Measurements from ENCODE around the gene CDS2. TPM values are rescaled to one million over a fixed set of nuclear protein-coding genes. Genes with fewer than 3 reads are reported as not detected.

Gene CDS2
- total and polyA plus RNA-seq, 8 donors: 2.1 to 88.1 (median 14.7) TPM

DNA sequence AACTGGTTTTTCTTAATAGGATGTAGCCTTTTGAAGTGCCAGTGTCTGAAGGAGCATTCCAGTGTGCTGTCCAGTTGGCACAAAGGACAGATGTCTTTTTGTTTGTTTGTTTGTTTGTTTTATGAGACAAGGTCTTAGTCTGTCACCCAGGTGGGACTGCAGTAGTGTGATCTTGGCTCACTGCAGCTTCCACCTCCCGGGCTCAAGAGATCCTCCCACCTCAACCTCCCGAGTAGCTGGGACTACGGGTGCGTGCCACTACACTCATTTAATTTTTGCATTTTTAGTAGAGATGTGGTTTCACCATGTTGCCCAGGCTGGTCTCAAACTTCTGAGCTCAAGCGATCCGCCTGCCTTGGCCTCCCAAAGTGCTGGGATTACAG, 27.7 kb downstream of the CDS2 start:
- no peaks in the 10 kb centered on the region for H3K27me3 ChIP-seq
- H3K9me3 ChIP-seq: no peaks in the 10 kb centered on the region
- WGBS, 5 donors: 90 to 98% (median 96%) methylated on average over 6 of the region's 6 CpGs
- no peak overlapping the region for H3K4me3 ChIP-seq
- H3K27ac ChIP-seq: no peak overlapping the region
- intact Hi-C loops (cut with DNase I; ENCODE audit: low total_unique reads): no loop called here
- TF ChIP-seq POLR2A (IDR thresholded peaks at IDR 0.05): no peak
- TF ChIP-seq EP300 (IDR thresholded peaks at IDR 0.05): no peak
- TF ChIP-seq, protein P1, sequence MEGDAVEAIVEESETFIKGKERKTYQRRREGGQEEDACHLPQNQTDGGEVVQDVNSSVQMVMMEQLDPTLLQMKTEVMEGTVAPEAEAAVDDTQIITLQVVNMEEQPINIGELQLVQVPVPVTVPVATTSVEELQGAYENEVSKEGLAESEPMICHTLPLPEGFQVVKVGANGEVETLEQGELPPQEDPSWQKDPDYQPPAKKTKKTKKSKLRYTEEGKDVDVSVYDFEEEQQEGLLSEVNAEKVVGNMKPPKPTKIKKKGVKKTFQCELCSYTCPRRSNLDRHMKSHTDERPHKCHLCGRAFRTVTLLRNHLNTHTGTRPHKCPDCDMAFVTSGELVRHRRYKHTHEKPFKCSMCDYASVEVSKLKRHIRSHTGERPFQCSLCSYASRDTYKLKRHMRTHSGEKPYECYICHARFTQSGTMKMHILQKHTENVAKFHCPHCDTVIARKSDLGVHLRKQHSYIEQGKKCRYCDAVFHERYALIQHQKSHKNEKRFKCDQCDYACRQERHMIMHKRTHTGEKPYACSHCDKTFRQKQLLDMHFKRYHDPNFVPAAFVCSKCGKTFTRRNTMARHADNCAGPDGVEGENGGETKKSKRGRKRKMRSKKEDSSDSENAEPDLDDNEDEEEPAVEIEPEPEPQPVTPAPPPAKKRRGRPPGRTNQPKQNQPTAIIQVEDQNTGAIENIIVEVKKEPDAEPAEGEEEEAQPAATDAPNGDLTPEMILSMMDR (IDR thresholded peaks at IDR 0.05): no peak
- TF ChIP-seq POLR2AphosphoS5 (IDR thresholded peaks at IDR 0.05): no peak
- H3K4me1 ChIP-seq: peaks cover 21 to 73% (median 43%) of the 10 kb centered on the region in 4 donors
- no peaks in the 10 kb centered on the region for H3K36me3 ChIP-seq
- no peak for DNase-seq

DNA sequence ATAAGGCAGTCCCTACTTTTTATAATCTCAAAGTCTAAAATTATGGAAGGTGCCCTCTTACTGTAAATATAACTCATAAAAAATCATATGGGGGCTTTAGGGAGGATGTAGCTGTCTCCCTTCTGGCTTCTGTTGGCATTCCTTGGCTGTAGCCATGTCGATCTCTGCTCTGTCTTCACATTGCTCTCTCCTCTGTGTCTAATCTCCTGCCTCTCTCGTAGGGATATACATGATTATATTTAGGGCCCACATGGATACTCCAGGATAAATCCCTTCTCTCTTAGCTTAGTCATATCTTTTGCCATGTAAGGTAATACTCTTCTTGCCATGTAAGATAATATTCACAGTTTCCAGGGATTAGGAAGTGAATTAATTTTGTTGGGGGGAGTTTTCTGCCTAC, 28.6 kb downstream of the CDS2 start:
- no peaks in the 10 kb centered on the region for H3K27me3 ChIP-seq
- TF ChIP-seq EP300 (IDR thresholded peaks at IDR 0.05) (no peak), POLR2AphosphoS5 (IDR thresholded peaks at IDR 0.05) (no peak), POLR2A (IDR thresholded peaks at IDR 0.05) (no peak)
- TF ChIP-seq, protein P1 (IDR thresholded peaks at IDR 0.05): no peak
- intact Hi-C loops (cut with DNase I; ENCODE audit: low total_unique reads): no loop called here

DNA sequence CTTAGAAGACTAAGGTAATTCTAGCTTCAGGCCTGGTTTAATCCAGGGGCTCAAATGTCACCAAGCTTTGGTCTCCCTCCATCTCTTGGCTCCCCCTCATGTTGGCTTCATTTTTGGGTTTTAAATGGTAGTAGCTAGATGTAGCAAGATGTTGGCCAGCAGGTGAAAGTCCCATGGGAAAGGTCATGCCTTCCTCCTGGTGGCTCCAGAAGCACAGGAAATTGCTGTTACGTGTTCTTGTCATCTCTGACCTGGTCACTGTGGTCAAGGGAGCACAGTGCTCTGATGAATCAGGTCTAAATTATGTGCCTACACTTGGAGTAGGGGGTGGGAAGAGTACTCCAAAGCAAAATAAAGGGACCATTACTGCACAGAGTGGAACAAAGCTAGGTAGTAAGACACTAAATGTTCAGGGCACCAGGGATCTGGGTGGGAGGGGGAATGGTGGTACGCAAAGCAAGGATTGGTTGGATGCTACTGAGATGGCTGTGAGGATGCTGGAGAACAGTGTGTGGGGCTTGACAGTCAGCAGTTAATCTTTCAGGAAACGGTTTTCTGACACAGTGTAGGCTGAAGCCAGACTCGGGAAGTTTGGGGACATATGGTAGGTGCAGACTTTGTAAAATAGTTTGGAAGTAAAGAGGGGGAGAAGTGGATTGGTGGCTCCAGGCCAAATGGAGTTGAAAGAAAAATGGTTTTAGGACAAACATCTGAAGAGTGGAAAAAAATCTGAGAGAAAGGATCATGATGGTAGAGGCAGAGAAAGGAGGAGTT, 30.1 kb downstream of the CDS2 start:
- no peak overlapping the region for H3K27ac ChIP-seq

More for the DNA sequence above, 28.6 kb downstream of the CDS2 start:
- H3K36me3 ChIP-seq: no peaks in the 10 kb centered on the region
- 68 to 86% (median 77%) methylated on average over 2 of the region's 2 CpGs for WGBS, 5 donors
- H3K27ac ChIP-seq: no peak overlapping the region
- H3K4me1 ChIP-seq: peaks cover 13 to 68% (median 37%) of the 10 kb centered on the region in 4 donors
- H3K9me3 ChIP-seq: no peaks in the 10 kb centered on the region
- H3K4me3 ChIP-seq: no peak overlapping the region
- DNase-seq: no peak

DNA sequence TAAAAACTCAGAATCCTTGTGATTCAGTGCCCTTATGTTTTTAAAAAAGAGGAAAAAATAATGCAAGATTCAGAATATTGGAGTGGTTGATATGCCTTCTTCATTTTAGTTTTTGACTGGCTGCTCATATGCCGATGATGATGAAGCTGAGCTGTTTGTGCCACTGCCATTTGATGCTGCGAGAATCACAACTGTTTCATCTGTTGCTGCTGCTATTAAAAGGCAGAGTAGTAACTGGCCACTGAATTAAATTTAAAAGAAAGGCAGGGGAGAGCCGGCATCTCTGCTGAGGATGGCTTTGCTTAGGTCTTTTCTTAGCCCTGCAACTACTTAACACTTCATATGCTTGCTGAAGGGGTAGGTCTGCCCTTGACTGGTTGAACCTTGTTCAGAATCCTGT, 33.1 kb downstream of the CDS2 start:
- no peak for DNase-seq
- 76 to 84% (median 83%) methylated on average over 3 of the region's 3 CpGs for WGBS, 5 donors
- TF ChIP-seq POLR2AphosphoS5 (IDR thresholded peaks at IDR 0.05): no peak
- no peak for TF ChIP-seq EP300 (IDR thresholded peaks at IDR 0.05)
- TF ChIP-seq, protein P1 (IDR thresholded peaks at IDR 0.05): no peak
- no peak for TF ChIP-seq POLR2A (IDR thresholded peaks at IDR 0.05)
- Histone ChIP-seq H3K4me3 (no peak overlapping the region), H3K36me3 (no peaks in the 10 kb centered on the region), H3K9me3 (no peaks in the 10 kb centered on the region), H3K27me3 (no peaks in the 10 kb centered on the region), H3K27ac (no peak overlapping the region), H3K4me1 (peaks cover 0 to 52% (median 15%) of the 10 kb centered on the region in 4 donors)
- intact Hi-C loops (cut with DNase I; ENCODE audit: low total_unique reads): no loop called here

More for the DNA sequence above, 30.1 kb downstream of the CDS2 start:
- no peaks in the 10 kb centered on the region for H3K27me3 ChIP-seq
- no peak for DNase-seq
- intact Hi-C loops (cut with DNase I; ENCODE audit: low total_unique reads): no loop called here
- TF ChIP-seq POLR2AphosphoS5 (IDR thresholded peaks at IDR 0.05) (no peak), EP300 (IDR thresholded peaks at IDR 0.05) (no peak), POLR2A (IDR thresholded peaks at IDR 0.05) (no peak)
- TF ChIP-seq, protein P1 (IDR thresholded peaks at IDR 0.05): no peak
- peaks cover 8 to 61% (median 30%) of the 10 kb centered on the region in 4 donors for H3K4me1 ChIP-seq
- H3K4me3 ChIP-seq: no peak overlapping the region
- H3K9me3 ChIP-seq: no peaks in the 10 kb centered on the region
- 49 to 71% (median 60%) methylated on average over 4 of the region's 4 CpGs for WGBS, 5 donors
- H3K36me3 ChIP-seq: no peaks in the 10 kb centered on the region

Data from stomach (tissue), 9 donors.